Transverse colon (tissue), 4 donors: Measurements from ENCODE around the gene HTRA3.

Experiments
- CTCF ChIP-seq, 5 experiments: fragments of 200-600 bp in 3 of 5; fragments of 450-650 bp in 2 of 5; sonication (generic) in 3 of 5; IDR thresholded peaks; 1 replicate in 2 of 5; 2 replicates in 3 of 5; pipeline ENCODE4 v1.5.1; 2016 to 2017; ENCODE audit warnings: antibody characterized with exemption in 5 of 5, inconsistent platforms in 3 of 5, mild to moderate bottlenecking in 2 of 5, moderate library complexity in 1 of 5
- POLR2AphosphoS5 ChIP-seq, 3 donors: sonication (generic); formaldehyde crosslinking; IDR thresholded peaks; one replicate each; pipeline ENCODE4 v1.6.1; 2016; ENCODE audit warnings: antibody characterized with exemption in 3 of 3

GRCh38 chr4:8277356-8278008 is 7.9 kb downstream of the HTRA3 start:
- no peak for TF ChIP-seq CTCF (IDR thresholded peaks at IDR 0.05)
- no peak for TF ChIP-seq POLR2AphosphoS5 (IDR thresholded peaks at IDR 0.05)
